HG03469 (cell line): ENCODE data around the gene NDUFB10.
A peak's percentile ranks its signal among the peaks of the same experiment; 100 is the strongest.

ENCODE experiments used
- ATAC-seq: cut with Tn5 transposase; IDR thresholded peaks from one replicate; pipeline ENCODE4 v1.9.1; 2021; ENCODE audit warnings: mild to moderate bottlenecking, moderate library complexity, moderate number of reproducible peaks; ENCODE audit not compliant: unreplicated experiment

Gene NDUFB10

GRCh38 chr16:1998852-1999801 lies 39.8 kb downstream of the NDUFB10 start:
- ATAC-seq: no peak

- ATAC-seq: no peak
Observed at GRCh38 chr16:1999866-2000514, 40.7 kb downstream of the NDUFB10 start.

- no peak for ATAC-seq
Observed at GRCh38 chr16:2001035-2001434, 41.7 kb downstream of the NDUFB10 start.

- ATAC-seq: no peak
Observed at GRCh38 chr16:2001456-2002355, 42.4 kb downstream of the NDUFB10 start.

- ATAC-seq: no peak
Observed at GRCh38 chr16:2002406-2003230, 43.3 kb downstream of the NDUFB10 start.

- no peak for ATAC-seq
Observed at GRCh38 chr16:2003231-2003826, 44.0 kb downstream of the NDUFB10 start.

- ATAC-seq: no peak
Observed at GRCh38 chr16:2003827-2004641, 44.7 kb downstream of the NDUFB10 start.

- no peak for ATAC-seq
Observed at GRCh38 chr16:2004795-2005517, 45.6 kb downstream of the NDUFB10 start.

- ATAC-seq: no peak
Observed at GRCh38 chr16:2005646-2006045, 46.3 kb downstream of the NDUFB10 start.

GRCh38 chr16:2006317-2006716 lies 47.0 kb downstream of the NDUFB10 start:
- ATAC-seq: no peak

GRCh38 chr16:2007081-2007836 lies 47.9 kb downstream of the NDUFB10 start:
- no peak for ATAC-seq

- ATAC-seq: no peak
Observed at GRCh38 chr16:2008009-2008526, 48.7 kb downstream of the NDUFB10 start.

- no peak for ATAC-seq
Observed at GRCh38 chr16:2008631-2009163, 49.4 kb downstream of the NDUFB10 start.

GRCh38 chr16:2009164-2009711 lies 49.9 kb downstream of the NDUFB10 start:
- peak; percentile 27 for ATAC-seq

GRCh38 chr16:2009791-2010510 lies 50.6 kb downstream of the NDUFB10 start, which contains the start of gene ZNF598:
ZNF598 (minus strand) TSS chr16:2009821.
- peak; percentile 39 for ATAC-seq
